GM12865 (cell line): Measurements from ENCODE around the gene TCF20.

Experiments
- DNase-seq: peaks from one replicate; pipeline ENCODE4 v3.0.0; 2010; ENCODE audit warnings: low read depth
- H3K4me3 ChIP-seq: 2 replicates; pipeline ENCODE4 v1.5.1; 2011; ENCODE audit warnings: mild to moderate bottlenecking, low read depth, low read length, control low read depth
- TF ChIP-seq, protein P1 (sequence below): IDR thresholded peaks from 2 replicates; pipeline ENCODE4 v1.5.1; 2011; ENCODE audit warnings: low read length, control low read depth, low read depth, inconsistent platforms; ENCODE audit not compliant: insufficient read depth; ENCODE audit errors: missing control alignments

TCF20 gene

DNA sequence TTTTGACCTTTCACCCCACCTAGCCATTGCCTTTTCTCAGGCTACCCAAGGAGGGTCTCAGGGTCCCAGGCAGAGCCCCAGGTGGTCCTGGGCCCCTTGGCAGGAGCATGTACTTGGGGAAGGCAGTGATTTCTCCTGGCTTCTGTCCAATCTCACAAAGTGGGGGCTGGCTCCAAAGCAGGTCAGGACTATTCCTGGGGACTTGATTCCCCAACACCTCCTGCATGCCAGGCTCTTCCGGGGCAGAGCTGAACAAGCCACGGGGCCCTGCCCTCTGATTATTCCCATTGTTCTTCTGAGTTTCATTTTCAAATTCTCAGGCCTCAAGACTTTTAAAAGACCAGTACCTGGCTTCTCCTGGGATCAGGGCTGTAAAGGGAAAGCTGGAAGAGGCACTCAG is 1.5 kb upstream of the TCF20 start:
- DNase-seq, result no peak
- TF ChIP-seq, protein P1, sequence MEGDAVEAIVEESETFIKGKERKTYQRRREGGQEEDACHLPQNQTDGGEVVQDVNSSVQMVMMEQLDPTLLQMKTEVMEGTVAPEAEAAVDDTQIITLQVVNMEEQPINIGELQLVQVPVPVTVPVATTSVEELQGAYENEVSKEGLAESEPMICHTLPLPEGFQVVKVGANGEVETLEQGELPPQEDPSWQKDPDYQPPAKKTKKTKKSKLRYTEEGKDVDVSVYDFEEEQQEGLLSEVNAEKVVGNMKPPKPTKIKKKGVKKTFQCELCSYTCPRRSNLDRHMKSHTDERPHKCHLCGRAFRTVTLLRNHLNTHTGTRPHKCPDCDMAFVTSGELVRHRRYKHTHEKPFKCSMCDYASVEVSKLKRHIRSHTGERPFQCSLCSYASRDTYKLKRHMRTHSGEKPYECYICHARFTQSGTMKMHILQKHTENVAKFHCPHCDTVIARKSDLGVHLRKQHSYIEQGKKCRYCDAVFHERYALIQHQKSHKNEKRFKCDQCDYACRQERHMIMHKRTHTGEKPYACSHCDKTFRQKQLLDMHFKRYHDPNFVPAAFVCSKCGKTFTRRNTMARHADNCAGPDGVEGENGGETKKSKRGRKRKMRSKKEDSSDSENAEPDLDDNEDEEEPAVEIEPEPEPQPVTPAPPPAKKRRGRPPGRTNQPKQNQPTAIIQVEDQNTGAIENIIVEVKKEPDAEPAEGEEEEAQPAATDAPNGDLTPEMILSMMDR, result no peak
- H3K4me3 ChIP-seq, result no peak overlapping the region

DNA sequence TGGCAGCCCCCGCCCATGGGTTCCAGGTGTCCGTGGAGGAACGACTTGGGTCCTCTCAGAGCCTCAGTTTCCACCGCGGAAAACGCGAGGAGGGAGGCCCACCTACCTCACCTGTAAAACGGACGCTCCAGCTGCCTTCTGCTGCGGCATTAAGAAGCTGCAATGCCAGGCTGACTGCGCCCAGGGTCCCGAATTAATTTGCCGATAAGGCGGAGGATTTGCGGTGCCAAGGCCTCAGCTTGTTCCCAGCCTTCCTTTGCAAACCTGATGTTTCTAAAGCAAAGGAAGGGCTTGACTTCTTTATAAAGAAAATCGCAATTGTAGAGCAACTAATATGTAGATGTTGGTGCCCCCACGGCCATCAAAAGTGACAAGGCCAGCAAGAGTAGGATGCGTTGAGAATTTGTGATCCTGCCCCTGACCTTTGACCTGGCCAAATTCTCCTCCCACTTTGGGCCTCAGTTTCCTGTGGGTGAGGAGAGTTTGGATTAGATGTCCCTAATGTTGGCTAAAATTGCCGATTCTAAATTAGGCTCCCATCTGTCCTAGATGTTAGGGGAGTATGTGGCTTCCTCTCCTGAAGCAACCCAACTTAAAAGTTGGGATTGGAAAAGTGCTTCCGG is 849 bp upstream of the TCF20 start:
- TF ChIP-seq, protein P1, result no peak
- no peak for DNase-seq
- H3K4me3 ChIP-seq, result no peak overlapping the region

DNA sequence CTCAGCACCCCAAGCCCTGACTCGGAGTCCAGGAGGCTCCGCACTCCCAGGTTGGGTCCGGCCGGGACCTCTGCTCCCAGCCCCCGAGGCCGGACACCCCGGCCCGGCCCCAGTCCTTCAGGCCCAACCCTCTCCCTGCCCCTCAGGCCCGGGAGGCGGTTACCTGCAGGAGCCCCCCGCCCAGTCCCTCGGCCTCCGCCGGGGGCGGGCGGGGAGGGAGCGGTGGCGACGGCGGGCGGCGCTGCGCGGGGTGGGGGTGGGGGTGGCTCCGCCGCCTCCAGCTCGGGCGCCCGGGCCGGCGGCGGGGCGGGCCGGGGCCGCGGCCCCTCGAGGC is 310 bp downstream of the TCF20 start:
- peak; percentile 41 for DNase-seq
- H3K4me3 ChIP-seq, result peak overlapping the region; percentile 79
- TF ChIP-seq, protein P1, result no peak

DNA sequence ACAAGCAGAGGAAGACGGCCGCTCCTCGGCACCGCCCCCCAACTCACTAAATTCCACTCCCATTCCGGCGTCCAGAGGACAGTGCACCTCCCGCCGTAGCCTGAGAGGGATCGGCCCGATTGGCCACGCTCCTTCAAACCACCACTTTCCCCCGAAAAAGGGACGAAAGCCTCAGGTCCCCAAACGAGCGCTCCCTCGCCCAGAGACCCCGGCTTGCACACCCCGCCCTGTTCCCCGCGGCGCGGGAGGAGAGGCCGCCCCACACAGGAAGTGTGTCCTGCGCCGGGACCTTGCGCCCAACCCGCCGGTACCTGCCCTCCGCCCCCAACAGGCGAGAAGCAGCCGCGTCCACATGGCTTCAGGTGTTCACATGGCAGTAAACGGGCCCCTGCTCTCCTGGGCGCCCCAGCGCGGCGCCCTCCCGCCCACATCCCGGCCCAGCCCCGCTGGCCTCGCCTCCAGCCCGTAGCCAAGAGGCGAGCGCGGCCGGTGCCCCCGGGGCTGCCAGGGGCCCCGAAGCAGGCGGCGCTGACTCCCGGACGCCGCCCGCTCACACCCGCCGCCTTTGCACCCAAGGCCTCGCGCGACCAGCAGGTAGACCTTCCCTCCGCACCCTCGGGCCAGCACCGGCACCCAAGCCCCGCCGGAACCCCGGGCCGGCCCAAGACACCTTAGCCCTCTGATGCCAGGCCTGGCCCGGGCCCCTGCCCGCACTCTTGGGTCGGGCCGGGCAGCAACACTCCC is 849 bp downstream of the TCF20 start:
- DNase-seq, result peak; percentile 83

DNA sequence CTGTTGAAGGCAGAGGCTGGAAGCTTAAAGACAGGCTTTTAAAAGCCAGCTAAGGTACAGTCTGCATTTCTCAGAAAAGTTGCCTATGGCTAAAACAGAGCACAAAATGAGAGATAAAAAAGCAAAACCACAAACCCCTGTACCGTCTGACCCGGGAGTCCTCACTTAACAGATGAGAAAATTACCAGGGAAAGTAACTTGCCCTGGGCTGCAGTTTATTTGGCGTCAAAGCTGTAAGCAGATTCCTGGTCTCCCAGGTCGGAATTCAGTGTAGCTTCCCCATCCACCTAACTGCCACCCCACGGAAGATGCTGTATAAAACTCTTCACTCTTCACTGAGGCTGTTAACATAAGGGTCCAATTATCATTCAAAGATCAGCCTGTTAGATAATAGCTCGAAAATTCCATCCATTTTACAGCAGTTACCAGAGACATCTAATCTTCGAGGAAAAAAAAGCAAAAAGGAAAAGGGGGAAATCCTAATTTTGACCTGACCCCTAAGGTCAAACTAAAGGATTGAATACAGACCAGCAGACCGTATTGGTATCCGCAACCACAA is 1.5 kb downstream of the TCF20 start:
- TF ChIP-seq, protein P1, result no peak
- peak overlapping the region; percentile 79 for H3K4me3 ChIP-seq
- DNase-seq, result no peak

More for the DNA sequence above, 849 bp downstream of the TCF20 start:
- TF ChIP-seq, protein P1, result peak; percentile 22
- peak overlapping the region; percentile 79 for H3K4me3 ChIP-seq

DNA sequence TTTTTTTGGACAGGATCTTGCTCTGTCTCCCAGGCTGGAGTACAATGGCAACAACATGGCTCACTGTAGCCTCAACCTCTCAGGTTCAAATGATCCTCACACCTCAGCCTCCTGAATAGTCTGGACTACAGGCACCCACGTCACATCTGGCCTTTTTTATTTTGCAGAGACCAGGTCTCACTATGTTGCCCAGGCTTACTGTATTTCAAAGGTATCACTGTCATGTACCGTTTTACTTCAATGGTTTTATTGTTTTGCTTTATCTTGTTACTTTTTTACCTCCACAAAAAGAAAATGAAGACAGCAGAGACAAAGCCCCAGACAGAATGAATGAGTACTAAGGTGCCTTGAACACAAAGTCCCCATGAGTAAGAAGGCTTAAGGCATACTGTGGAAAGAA is 5.1 kb downstream of the TCF20 start:
- H3K4me3 ChIP-seq, result no peak overlapping the region
- TF ChIP-seq, protein P1, result no peak
- no peak for DNase-seq
